CD4-positive, alpha-beta T cell treated with Interleukin-17A for 4 hours (primary cell): Measurements from ENCODE around the gene CEP63.

Source experiments
- DNase-seq: peaks from one replicate; pipeline ENCODE4 v3.0.0-alpha.2; 2020; ENCODE audit warnings: mixed read lengths

CEP63 gene

GRCh38 chr3:134471521-134472193, 14.2 kb upstream of the CEP63 start:
- DNase-seq: no peak

- no peak for DNase-seq
Observed at GRCh38 chr3:134472831-134473230, 13.0 kb upstream of the CEP63 start.

- DNase-seq: peak; percentile 89
Observed at GRCh38 chr3:134473868-134474546, 11.8 kb upstream of the CEP63 start.

- DNase-seq: no peak
Observed at GRCh38 chr3:134474956-134475355, 10.9 kb upstream of the CEP63 start.

GRCh38 chr3:134476306-134476705, 9.6 kb upstream of the CEP63 start:
- no peak for DNase-seq

- no peak for DNase-seq
Observed at GRCh38 chr3:134477002-134477401, 8.9 kb upstream of the CEP63 start.

- DNase-seq: no peak
Observed at GRCh38 chr3:134477938-134478337, 7.9 kb upstream of the CEP63 start.

- DNase-seq: no peak
Observed at GRCh38 chr3:134480546-134480945, 5.3 kb upstream of the CEP63 start.

GRCh38 chr3:134481166-134481565, 4.7 kb upstream of the CEP63 start:
- DNase-seq: no peak

GRCh38 chr3:134482622-134483021, 3.2 kb upstream of the CEP63 start:
- DNase-seq: no peak

GRCh38 chr3:134483195-134483900, 2.5 kb upstream of the CEP63 start:
- DNase-seq: no peak

GRCh38 chr3:134485075-134485717, 661 bp upstream of the CEP63 start:
- DNase-seq: peak; percentile 92

- DNase-seq: peak; percentile 31
Observed at GRCh38 chr3:134486577-134487041, 752 bp downstream of the CEP63 start.

- no peak for DNase-seq
Observed at GRCh38 chr3:134487406-134487805, 1.5 kb downstream of the CEP63 start.

GRCh38 chr3:134494495-134494894, 8.6 kb downstream of the CEP63 start:
- DNase-seq: no peak

GRCh38 chr3:134495980-134496379, 10.1 kb downstream of the CEP63 start:
- no peak for DNase-seq

GRCh38 chr3:134496471-134497071, 10.7 kb downstream of the CEP63 start:
- DNase-seq: no peak

- DNase-seq: no peak
Observed at GRCh38 chr3:134503266-134503665, 17.4 kb downstream of the CEP63 start.

- no peak for DNase-seq
Observed at GRCh38 chr3:134504132-134504531, 18.3 kb downstream of the CEP63 start.

- no peak for DNase-seq
Observed at GRCh38 chr3:134505485-134505884, 19.6 kb downstream of the CEP63 start.

- DNase-seq: no peak
Observed at GRCh38 chr3:134511500-134511899, 25.6 kb downstream of the CEP63 start.

- DNase-seq: no peak
Observed at GRCh38 chr3:134516905-134517304, 31.0 kb downstream of the CEP63 start.

- no peak for DNase-seq
Observed at GRCh38 chr3:134517791-134518190, 31.9 kb downstream of the CEP63 start.
